Measurements from ENCODE around the gene PLXDC2.
"Not testable (repeated sequence)": the region's sequence is repeated elsewhere in the genome, so short reads cannot be mapped to it uniquely, and the experiment has no call there.

Gene PLXDC2

GRCh38 chr10:19987931-19988330, 171.7 kb downstream of the PLXDC2 start:
- DNase-seq, result no peak

DNA sequence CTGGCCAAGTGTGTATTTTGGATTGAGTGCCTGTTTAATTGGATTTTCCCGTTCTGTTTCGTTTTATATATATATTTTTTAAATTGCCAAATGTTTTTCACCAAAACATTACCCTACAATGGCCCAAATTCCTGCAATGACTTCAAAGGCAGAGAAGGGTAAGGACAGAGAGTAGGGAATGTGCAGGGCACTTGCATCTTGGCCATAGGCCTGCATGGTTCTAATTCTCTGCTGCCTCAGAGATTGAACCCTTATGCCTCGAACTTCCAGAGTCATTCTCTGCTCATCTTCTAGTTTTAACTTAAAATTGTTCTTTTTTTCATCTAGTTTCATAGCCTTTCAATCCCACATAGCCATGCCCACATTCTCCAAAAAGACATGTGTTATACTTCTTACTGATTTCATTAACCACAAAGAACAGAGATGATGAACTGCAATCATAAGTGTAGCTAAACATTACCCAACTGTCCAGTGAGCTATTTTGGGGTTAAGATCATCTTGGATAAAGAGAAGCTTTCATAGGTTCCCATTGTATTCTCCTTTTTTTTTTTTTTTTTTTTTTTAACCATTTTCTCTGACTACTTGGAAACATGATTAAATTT, 177.6 kb downstream of the PLXDC2 start:
- no peak for DNase-seq

- no peak for DNase-seq
These were observed 182.2 kb downstream of the PLXDC2 start for GRCh38 chr10:19998482-19998881.

GRCh38 chr10:19999431-19999830, 183.2 kb downstream of the PLXDC2 start:
- no peak for DNase-seq

GRCh38 chr10:20002026-20002425, 185.8 kb downstream of the PLXDC2 start:
- DNase-seq, result not testable (repeated sequence)

- no peak for DNase-seq
These were observed 186.4 kb downstream of the PLXDC2 start for GRCh38 chr10:20002657-20003056.

DNA sequence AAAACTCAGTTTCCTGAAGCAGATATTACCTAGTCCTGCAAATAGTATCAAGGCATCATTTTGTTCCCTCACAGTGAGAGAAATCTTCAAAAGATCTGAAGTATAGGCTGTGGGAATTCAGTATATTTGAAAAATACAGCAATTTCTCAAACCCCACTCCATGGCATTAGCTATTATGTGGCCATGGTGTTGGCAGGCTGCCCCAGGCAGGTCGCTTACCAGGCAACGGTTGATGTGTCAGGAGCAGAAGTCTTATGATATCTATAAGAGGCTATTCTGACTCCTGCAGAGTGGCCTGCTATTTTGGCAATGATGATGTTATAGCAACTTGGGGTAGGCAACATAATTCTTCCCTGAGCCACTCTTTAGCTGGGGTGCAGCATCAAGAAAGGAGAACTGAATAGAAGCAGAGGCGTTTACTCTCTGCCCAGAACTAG, 187.9 kb downstream of the PLXDC2 start:
- DNase-seq, result peak; percentile 45

GRCh38 chr10:20005638-20006037, 189.4 kb downstream of the PLXDC2 start:
- DNase-seq, result no peak

DNA sequence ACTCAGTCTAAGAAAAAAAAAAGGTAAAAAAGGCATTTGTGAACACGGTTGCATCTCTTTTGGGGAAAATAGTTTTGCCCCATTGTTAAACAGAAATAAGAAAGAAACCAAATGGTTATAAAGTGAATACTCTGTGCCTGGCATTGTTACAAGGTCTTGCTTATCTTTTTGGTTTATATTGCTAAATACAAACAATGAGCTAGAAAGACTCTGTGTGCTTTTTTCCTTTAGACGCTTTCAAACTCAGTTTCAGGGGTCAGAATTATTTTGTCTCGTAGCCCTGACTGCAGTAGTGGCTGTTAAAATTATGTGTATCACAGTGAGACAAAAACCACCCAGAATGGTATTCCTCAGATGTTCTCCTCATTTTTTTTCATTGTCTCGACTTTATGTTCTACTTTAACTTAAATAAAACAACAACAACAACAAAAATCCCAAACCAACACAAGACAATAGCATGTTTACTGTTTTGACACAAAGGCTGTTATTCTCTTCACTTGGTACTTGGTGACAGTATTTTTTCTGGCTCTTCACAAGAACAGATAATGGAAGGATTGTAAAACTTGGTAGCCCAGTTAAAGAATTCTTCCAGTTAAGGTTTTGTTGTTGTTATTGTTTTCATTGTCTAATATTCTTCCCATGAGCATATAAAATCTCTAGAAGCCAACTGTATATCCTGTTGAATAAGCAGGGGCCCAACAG, 190.1 kb downstream of the PLXDC2 start:
- no peak for DNase-seq

- no peak for DNase-seq
These were observed 191.2 kb downstream of the PLXDC2 start for GRCh38 chr10:20007426-20007825.

DNA sequence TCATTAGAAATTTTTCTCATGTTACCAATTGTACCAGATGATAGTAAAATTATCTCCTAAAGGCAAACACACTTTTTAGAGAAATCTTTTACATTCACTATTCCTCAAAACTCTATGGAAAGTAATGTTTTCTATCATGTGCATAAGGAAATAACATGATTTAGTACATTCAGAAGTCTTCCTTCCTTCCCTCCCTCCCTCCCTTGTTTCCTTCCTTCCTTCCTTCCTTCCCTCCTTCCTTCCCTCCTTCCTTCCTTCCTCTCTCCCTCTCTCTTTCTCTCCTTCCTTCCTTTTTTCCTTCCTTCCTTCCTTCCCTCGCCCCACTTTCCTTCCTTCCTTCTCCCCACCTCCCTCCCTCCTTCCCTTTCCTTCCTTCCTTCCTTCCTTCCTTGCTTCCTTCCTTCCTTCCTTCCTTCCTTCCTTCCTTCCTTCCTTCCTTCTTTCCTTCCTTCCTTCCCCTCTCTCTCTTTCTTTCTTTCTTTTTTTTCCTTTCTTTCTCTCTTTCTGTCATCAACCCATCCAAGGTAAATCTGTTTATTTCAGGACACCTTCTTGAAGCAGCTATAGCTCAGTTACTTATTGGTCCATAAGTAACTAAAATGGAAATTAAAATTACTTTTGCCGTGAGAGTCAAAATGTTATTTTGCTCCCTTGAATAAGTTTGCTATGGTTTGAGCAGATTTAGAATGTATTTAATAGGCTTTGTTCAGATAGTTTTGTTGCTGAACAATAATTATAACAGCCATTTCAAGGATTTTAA, 197.9 kb downstream of the PLXDC2 start:
- no peak for DNase-seq

GRCh38 chr10:20017961-20018360, 201.7 kb downstream of the PLXDC2 start:
- no peak for DNase-seq

DNA sequence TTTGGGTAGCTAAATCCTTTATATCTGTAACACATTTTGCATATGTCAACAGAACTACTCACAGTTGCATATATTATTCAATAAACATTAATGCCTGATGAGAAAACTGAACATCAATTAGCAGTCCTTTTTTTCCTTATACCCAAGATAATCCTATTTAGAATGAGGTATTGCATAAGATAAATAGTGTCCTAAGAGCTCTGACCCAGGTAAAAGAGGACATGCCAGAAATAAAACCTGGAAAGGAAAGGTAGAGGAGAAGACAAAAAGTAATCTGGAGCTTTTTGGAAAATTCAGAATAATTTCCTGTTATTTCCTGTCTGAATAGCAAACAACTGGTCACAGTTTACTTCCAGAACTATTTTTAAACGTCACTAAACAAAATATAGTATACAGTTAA, 204.4 kb downstream of the PLXDC2 start:
- DNase-seq, result no peak

GRCh38 chr10:20029523-20029922, 213.3 kb downstream of the PLXDC2 start:
- DNase-seq, result no peak

GRCh38 chr10:20033476-20033875, 217.2 kb downstream of the PLXDC2 start:
- DNase-seq, result no peak

DNA sequence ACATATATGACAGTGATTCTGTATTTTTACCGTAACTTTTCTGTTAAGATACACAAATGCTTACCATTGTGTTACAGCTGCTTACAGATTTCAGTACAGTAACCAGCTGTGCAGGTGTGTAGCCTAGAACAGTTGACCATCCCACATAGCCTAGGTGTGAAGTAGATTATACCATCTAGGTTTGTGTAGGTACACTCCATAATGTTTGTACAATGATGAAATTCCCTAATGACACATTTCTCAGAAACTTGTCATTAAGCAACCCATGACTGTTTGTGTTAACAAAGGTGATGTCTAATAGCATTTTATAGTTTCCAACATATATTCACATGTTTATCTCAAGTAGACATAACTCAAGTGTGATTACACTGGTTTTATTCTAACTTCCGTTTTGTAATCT, 218.5 kb downstream of the PLXDC2 start:
- no peak for DNase-seq

- DNase-seq, result no peak
These were observed 223.8 kb downstream of the PLXDC2 start for GRCh38 chr10:20040012-20040411.

DNA sequence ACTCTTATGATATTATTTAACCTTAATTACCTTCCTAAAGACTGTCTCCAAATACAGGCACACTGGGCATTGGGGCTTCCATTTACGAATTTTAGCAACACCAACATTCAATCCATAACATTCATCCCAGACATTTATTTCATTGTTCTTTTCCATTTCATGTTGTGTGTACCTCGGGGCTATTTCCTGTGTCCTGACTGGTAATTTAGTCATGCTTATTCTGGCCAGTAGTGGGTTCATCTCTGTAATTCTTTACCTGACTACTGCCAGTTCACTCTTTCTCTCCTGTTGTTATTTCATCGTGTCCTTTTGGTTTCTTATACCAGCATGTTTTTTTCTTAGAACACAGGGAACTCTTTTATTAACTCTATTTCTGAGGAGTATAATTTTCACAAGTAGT, 225.7 kb downstream of the PLXDC2 start:
- no peak for DNase-seq

DNA sequence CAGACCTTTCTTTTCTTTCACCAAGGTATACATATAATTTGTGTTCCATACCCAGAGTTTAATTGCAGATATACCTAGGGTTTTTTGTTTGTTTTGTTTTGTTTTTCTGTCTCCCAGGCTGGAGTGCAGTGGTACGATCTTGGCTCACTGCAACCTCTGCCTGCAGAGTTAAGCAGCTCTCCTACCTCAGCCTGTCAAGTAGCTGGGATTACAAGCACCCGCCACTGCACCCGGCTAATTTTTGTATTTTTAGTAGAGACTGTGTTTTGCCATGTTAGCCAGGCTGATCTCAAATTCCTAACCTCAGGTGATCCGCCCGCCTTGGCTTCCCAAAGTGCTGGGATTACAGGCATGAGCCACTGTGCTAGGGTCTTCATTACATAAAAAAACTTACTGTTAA, 228.9 kb downstream of the PLXDC2 start:
- DNase-seq, result not testable (repeated sequence)

- no peak for DNase-seq
These were observed 231.9 kb downstream of the PLXDC2 start for GRCh38 chr10:20048161-20048560.

GRCh38 chr10:20058135-20058534, 241.9 kb downstream of the PLXDC2 start:
- DNase-seq, result no peak

- no peak for DNase-seq
These were observed 243.0 kb downstream of the PLXDC2 start for GRCh38 chr10:20059084-20059835.

DNA sequence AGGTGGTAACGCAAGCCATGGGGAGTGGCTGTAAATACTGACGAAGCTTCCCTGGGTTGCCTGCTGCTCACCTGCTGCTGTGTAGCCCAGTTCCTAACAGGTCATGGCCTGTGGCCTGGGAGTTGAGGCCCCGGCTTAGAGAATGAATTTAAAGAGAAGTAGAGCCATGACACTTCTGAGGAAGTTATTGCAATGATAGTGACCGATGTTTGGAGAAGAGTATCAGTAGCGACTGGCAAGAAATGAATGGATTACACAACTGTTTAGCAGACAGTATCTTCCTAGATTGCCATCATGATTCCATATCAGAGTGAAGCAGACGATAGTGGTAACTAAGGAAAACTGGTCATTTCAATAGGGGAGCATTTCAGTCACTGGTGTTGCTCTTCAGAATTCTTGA, 249.6 kb downstream of the PLXDC2 start:
- DNase-seq, result no peak
